ENCODE data around the gene GPRC5B. TPM values are rescaled to one million over a fixed set of nuclear protein-coding genes. Genes with fewer than 3 reads are reported as not detected.

Gene GPRC5B
- total RNA-seq, 6 experiments from 2014 or later = 0.14 to 0.48 (median 0.29) TPM

GRCh38 chr16:19812986-19813385, 71.7 kb downstream of the GPRC5B start:
- H3K27ac Mint-ChIP-seq = no peak overlapping the region
- H3K4me3 Mint-ChIP-seq = no peak overlapping the region
- DNase-seq = no peak
- TF ChIP-seq CTCF (IDR thresholded peaks at IDR 0.05) = no peak
- peaks cover 19% of the 10 kb centered on the region for H3K4me1 Mint-ChIP-seq (ENCODE audit: low read depth)
- H3K9me3 Mint-ChIP-seq = no peaks in the 10 kb centered on the region; the same call in 1 of the 2 replicates
- peaks cover 7% of the 10 kb centered on the region; the same call in 1 of the 2 replicates for H3K36me3 Mint-ChIP-seq (ENCODE audit: low read depth)
- no peaks in the 10 kb centered on the region for H3K27me3 Mint-ChIP-seq (ENCODE audit: insufficient read depth)

GRCh38 chr16:19810817-19811731, 73.6 kb downstream of the GPRC5B start:
- peak overlapping the region; percentile 41 for H3K27ac Mint-ChIP-seq
- peaks cover under 1% of the 10 kb centered on the region for H3K9me3 Mint-ChIP-seq
- H3K4me1 Mint-ChIP-seq (ENCODE audit: low read depth) = peaks cover 19% of the 10 kb centered on the region
- peak overlapping the region; percentile 44 for H3K4me3 Mint-ChIP-seq
- TF ChIP-seq CTCF (IDR thresholded peaks at IDR 0.05) = no peak
- H3K27me3 Mint-ChIP-seq (ENCODE audit: insufficient read depth) = no peaks in the 10 kb centered on the region
- H3K36me3 Mint-ChIP-seq (ENCODE audit: low read depth) = peaks cover 7% of the 10 kb centered on the region; the same call in 1 of the 2 replicates
- peak; percentile 67 for DNase-seq

- no peak overlapping the region for H3K27ac Mint-ChIP-seq
These were observed 75.0 kb downstream of the GPRC5B start for GRCh38 chr16:19809693-19810092.

GRCh38 chr16:19809121-19809635, 75.5 kb downstream of the GPRC5B start:
- peaks cover 18% of the 10 kb centered on the region for H3K36me3 Mint-ChIP-seq (ENCODE audit: low read depth)
- H3K4me1 Mint-ChIP-seq (ENCODE audit: low read depth) = peaks cover 19% of the 10 kb centered on the region
- H3K27ac Mint-ChIP-seq = no peak overlapping the region
- no peaks in the 10 kb centered on the region for H3K27me3 Mint-ChIP-seq (ENCODE audit: insufficient read depth)
- no peak for DNase-seq
- no peak for TF ChIP-seq CTCF (IDR thresholded peaks at IDR 0.05)
- peaks cover 11% of the 10 kb centered on the region for H3K9me3 Mint-ChIP-seq
- no peak overlapping the region for H3K4me3 Mint-ChIP-seq

More at GRCh38 chr16:19809693-19810092, 75.0 kb downstream of the GPRC5B start:
- Mint-ChIP-seq H3K36me3 (ENCODE audit: low read depth) (peaks cover 18% of the 10 kb centered on the region), H3K4me1 (ENCODE audit: low read depth) (peaks cover 19% of the 10 kb centered on the region), H3K27me3 (ENCODE audit: insufficient read depth) (no peaks in the 10 kb centered on the region), H3K9me3 (peaks cover 11% of the 10 kb centered on the region), H3K4me3 (no peak overlapping the region)
- TF ChIP-seq CTCF (IDR thresholded peaks at IDR 0.05) = no peak; the same call in 1 of the 2 replicates
- no peak for DNase-seq

GRCh38 chr16:19808061-19808641, 76.5 kb downstream of the GPRC5B start:
- DNase-seq = no peak

More at GRCh38 chr16:19808061-19808641, 76.5 kb downstream of the GPRC5B start:
- Mint-ChIP-seq H3K4me3 (no peak overlapping the region), H3K27me3 (ENCODE audit: insufficient read depth) (no peaks in the 10 kb centered on the region), H3K27ac (no peak overlapping the region), H3K4me1 (ENCODE audit: low read depth) (peaks cover 19% of the 10 kb centered on the region), H3K36me3 (ENCODE audit: low read depth) (peaks cover 14% of the 10 kb centered on the region), H3K9me3 (peaks cover 11% of the 10 kb centered on the region)
- TF ChIP-seq CTCF (IDR thresholded peaks at IDR 0.05) = no peak

Other genes starting within 250 kb of the GPRC5B start
- 10 to 100 TPM; 11.0 to 16.3 (median 13.9) TPM for gene KNOP1, start 166.6 kb downstream of the GPRC5B start, total RNA-seq (2021; fragmentation: NEBNext Ultra II Directional; extraction: Animal tissue kit (Norgen Biotek cat#: 25700))
- gene IQCK, start 166.6 kb downstream of the GPRC5B start, total RNA-seq (2021; fragmentation: NEBNext Ultra II Directional; extraction: Animal tissue kit (Norgen Biotek cat#: 25700)) = 1 to 10 TPM; 2.2 to 5.0 (median 2.8) TPM
- gene GPR139, start 189.0 kb upstream of the GPRC5B start, total RNA-seq (2021; fragmentation: NEBNext Ultra II Directional; extraction: Animal tissue kit (Norgen Biotek cat#: 25700)) = not detected

Measured in HFFc6 (cell line).